Astrocyte (in vitro differentiated cells and primary cell): ENCODE measurements around the gene TAX1BP3.

Source experiments
- EZH2 ChIP-seq: IDR thresholded peaks from 2 replicates; pipeline ENCODE4 v1.6.1; 2012; ENCODE audit warnings: mild to moderate bottlenecking, low read length, inconsistent platforms; ENCODE audit not compliant: insufficient read depth
- TF ChIP-seq, protein P1 (sequence below): IDR thresholded peaks from 2 replicates; pipeline ENCODE4 v1.5.1; 2011; ENCODE audit warnings: low read depth, mild to moderate bottlenecking, inconsistent platforms, low read length, moderate library complexity; ENCODE audit not compliant: insufficient read depth

DNA sequence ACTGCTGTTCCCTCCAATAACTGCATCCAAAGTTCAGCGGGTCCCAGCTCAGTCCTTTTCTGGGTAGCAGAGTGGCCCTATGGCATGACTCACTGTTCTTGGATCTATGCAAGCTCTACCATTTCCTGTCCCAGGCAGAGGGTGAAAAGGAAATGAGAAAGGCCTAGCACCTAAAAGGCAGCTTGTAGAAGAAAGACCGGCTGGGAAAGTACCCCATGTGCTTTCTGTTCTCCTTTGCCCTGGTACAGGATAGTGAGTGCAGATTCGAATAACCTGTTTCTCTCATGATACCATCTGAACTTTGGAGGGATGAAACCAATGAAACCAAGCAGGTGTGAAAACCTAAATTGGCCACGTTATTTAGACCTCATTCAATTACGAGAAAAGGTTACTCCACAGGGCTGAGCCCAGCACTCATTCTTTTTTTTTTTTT lies 42.6 kb upstream of the TAX1BP3 start:
- TF ChIP-seq, protein P1, sequence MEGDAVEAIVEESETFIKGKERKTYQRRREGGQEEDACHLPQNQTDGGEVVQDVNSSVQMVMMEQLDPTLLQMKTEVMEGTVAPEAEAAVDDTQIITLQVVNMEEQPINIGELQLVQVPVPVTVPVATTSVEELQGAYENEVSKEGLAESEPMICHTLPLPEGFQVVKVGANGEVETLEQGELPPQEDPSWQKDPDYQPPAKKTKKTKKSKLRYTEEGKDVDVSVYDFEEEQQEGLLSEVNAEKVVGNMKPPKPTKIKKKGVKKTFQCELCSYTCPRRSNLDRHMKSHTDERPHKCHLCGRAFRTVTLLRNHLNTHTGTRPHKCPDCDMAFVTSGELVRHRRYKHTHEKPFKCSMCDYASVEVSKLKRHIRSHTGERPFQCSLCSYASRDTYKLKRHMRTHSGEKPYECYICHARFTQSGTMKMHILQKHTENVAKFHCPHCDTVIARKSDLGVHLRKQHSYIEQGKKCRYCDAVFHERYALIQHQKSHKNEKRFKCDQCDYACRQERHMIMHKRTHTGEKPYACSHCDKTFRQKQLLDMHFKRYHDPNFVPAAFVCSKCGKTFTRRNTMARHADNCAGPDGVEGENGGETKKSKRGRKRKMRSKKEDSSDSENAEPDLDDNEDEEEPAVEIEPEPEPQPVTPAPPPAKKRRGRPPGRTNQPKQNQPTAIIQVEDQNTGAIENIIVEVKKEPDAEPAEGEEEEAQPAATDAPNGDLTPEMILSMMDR, result no peak
- no peak for TF ChIP-seq EZH2
